GM21390 (cell line): ENCODE data around the gene LRCOL1.

ENCODE experiments used
- ATAC-seq: cut with Tn5 transposase; IDR thresholded peaks from one replicate; pipeline ENCODE4 v1.9.1; 2021; ENCODE audit not compliant: unreplicated experiment

Gene LRCOL1

DNA sequence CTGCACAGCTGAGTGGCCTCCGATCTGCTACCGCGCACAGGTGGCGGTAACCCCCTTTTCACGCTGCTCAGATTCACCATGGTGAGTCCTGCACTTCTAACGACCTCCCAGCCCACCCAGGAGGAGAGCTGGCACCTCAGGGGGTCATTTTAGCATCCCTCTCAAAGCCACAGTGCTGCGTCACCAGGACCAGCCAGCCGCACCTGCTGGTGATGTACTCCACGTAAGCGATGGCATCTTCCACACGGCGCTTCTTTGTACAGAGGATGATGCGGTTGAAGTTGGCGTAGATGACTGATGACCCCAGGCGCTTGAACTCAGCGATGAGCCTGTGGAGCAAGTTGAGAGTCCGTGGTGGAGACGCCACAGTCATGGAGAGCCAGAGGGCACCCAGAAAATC, 27.4 kb upstream of the LRCOL1 start:
- ATAC-seq = no peak

DNA sequence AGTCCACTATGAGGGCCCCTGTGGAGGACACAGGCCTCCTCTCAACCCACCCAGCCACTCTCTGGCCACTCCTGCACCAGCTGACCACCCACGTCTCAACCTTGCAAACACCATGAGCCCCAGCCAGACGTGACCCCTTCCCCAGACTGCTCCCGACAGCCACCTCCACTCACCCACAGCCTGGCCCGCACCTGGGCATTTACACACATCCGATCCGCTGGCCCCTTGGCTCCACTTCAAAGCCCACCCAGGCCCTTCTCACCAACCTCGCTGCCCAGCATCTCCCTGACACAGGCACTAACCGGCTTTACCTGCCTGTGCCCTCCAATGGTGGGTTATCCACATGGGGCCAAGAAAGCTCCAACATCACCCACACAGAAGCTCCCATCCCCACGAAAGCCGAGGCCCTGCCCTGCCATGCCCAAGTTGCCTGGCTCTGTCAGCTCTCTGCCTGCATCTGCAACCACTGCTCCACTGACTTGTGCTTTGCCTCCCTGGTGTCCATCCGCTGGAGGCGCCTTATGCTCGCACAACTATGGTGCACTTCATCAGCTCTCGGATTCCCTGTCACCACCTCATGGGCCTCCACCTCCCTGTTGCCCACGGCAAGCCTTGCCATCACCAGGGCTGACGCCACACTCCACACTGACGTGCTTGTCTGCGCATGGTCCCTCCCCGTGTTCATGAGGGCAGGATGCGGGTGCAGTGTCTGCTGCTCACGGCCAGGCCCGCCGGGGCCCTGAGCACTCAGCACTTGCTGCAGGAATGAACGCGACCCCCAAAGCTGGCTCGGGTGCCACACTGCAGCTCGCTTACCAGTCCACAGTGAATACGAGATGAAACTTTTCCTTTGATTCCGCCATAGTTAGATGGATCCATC, 24.9 kb upstream of the LRCOL1 start:
- no peak for ATAC-seq

DNA sequence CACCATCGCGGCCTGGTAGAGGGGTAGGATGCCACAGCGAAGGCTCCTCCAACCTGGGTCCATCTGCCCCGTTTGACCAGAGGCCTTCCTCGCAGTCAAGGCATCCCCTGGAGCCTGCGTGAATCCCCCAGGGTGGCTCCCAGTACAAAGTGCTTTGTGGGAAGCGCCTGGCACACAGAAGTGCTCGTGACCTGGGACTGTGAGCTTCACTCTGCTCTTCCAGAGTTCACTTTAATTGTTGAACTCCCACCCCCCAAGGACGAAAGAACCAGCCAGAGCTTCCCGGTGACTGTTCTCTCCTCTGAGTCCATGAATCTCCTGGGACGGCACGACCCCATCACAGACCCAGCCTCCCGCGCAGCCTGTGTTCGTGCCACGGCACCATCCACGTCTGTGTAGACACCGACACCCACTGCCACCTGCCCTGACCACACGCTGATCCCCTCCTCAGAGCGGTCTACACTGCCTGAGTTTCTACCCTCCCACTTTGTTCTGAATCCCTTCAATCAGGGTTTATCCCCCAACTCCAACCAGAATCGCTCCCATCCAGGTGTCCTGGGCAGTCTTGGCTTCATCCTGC, 24.1 kb upstream of the LRCOL1 start:
- ATAC-seq = no peak

DNA sequence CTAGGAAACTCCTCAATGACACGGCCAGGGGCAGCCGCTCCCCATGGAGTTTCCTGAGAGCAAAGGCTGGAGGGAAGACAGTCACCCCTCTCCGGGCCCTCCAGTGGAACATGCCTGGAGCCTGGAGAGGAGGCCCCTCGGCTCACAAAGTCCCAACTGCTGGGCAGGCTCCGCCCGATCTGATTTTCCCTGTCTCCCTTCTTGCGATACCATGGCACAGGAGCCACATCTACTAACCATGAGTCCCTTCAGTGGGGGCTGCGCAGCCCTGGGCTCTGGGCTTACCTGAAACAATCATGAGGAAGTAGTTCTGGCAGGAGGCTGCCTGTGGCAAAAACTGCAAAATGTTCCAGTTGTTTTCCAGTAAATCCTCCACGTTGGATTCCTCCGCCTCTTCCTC, 23.5 kb upstream of the LRCOL1 start:
- ATAC-seq = no peak

DNA sequence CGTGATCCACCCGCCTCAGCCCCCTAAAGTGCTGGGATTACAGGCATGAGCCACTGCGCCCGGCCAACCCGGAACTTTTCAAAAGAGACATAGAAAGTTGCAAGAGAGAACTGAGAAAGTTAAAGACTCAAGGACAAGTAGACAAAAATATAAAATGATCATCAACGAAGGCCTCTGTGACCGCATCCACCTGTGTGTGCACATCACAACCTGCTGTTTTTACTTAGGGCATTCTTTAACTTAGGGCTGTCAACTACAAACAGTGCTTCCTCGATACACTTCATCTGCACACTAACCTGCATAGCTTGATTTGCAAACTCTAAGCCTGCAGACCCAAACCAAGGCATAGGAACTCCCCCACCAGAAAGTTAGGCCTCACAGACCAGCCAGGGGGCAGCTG, 23.0 kb upstream of the LRCOL1 start:
- no peak for ATAC-seq

DNA sequence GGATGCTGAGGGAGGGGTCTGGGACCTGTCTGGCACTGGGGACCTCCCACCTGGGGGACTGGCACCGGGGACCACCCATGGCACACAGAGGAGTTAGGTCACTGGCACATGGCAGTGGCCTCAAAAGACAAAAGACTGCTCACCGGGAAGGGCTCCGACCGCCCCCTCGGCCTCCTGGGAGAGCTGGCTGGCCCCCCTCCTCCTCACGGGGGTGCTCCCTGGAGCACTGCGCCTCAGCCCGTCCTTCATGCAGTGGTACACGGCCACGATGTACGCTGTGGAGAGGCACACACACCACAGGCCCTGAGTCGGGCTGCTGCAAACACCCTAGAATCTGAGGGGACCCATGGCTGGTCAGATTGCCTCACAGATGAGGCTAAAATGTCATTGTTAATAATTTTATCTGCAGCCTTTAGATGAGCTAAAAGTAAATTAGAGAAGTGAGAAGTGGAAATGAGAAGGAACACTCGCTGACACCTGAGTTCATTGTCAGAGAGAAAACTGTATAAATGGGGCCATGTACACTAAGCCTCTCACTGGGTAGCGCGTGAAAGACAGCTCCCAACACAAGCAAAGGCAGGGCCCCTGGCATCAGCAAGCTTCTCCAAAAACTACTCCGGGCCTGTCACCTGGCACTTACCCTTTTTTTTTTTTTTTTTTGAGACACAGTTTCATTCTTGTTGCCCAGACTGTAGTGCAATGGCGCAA, 22.3 kb upstream of the LRCOL1 start:
- ATAC-seq = no peak

DNA sequence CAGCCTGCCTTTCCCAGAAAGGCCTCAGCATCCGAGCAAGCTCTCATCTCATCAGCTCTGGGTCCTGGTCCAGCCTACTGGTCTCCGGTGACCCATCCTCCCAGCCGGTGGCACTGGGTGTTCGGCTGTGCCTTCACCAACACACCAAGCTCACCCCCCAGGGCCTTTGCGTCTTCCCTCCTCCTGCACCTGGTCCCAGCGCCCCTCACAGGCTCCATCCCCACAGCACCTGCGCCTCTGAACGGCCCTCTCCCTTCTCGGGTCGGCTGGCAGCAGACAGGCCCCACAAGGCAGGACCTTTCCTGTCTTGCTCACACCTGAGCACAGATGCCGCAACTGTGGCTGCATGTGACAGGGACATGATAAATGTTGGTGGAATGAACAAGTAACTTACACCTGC, 21.3 kb upstream of the LRCOL1 start:
- no peak for ATAC-seq

DNA sequence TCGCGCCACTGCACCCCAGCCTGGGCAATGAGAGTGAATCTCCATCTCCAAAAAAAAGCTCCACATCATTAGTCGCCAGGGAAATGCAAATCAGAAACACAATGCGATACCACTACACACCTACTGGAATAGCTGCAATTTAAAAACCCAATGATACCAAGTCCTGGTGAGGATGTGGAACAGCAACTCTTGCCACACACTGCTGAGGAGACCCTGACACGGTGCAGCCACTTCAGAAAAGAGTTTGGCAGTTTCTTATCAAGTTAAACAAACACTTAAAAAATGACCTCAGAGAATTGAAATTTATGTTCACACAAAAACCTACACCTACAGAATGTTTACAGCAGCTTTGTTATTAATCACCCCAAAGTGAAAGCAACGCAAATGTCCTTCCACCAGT, 20.3 kb upstream of the LRCOL1 start:
- no peak for ATAC-seq

DNA sequence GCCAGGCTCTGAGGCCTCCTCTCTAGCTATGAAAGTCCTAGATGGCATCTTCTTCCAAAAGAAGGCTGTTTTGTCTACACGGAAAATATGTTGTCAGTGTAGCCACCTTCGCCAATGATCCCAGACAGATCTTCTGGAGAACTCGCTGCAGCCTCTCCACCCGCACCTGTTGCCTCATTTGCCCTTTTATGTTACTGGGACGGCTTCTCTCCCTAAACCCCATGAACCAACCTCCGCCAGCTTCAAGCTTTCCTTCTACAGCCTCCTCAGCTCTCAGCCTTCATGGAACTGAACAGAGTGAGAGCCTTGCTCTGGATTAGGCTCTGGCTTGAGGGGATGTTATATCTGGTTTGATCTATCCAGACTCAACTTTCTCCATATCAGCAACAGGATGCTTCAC, 18.9 kb upstream of the LRCOL1 start:
- ATAC-seq = no peak

DNA sequence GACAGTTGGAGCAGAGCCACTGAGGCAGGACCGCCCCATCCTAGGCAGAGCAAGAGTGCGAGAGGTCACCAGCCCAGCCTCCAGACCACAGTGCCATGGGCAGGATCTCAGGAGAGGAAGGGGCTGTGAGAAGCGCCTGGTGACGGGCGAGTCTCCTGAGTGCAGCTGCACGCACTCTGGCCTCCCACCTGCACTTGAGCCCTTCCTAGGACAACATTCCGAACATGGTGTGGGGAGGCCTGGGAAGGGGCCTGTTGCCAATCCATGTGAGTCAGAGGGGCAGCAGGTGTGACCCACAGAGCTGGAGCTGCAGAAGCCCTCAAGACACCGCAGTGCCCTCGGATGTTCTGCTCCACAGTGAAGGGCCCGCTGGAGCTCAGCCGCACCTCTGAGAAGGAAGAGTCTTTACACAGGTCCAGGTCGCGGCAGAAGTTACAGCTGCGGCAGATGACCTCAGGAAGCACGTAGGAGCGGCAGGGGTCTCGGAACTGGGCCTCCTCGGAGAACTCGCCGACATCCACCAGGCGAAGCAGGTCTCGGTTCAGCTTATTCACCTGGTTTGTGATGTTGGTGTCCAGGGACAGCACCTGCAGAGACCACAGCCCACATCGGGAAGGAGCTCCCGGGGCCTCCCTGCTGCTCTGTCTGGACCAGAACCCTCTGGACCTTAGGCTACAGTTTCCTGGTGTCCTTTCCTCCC, 15.5 kb upstream of the LRCOL1 start:
- ATAC-seq = no peak

DNA sequence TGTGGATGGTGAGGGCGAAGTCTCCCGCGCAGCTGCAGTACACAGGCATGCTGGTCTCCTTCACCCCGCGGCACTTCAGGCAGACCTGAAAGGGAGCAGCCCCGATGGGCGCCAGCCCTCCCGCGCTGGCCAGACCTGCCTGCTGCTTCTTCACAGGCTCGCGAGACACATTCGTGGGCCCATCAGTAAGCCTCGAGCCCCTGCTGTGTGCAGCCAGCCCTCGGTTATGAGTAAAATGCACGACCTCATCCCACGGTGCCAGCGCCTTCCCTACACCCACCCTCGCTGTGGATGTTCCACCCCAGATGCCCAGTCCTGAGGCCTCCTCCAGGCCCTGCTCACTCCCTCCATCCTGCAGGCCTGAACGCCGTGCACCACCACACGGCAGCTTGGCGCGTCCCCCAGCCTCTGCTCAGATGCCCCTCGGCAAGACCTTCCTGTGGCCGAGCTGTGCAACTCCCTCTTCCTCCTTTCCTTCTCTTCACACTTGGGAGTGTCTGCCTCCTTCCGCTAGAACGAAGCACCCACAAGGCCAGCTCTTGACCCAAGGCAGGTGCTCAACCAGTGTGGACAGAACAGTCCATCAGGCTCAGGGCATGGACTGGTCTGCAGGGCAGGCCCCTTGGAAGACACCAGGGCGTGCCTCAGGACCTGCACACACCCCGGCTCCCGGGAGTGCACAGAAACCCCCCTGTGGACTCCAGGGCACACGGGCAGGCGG, 14.7 kb upstream of the LRCOL1 start:
- ATAC-seq = no peak

DNA sequence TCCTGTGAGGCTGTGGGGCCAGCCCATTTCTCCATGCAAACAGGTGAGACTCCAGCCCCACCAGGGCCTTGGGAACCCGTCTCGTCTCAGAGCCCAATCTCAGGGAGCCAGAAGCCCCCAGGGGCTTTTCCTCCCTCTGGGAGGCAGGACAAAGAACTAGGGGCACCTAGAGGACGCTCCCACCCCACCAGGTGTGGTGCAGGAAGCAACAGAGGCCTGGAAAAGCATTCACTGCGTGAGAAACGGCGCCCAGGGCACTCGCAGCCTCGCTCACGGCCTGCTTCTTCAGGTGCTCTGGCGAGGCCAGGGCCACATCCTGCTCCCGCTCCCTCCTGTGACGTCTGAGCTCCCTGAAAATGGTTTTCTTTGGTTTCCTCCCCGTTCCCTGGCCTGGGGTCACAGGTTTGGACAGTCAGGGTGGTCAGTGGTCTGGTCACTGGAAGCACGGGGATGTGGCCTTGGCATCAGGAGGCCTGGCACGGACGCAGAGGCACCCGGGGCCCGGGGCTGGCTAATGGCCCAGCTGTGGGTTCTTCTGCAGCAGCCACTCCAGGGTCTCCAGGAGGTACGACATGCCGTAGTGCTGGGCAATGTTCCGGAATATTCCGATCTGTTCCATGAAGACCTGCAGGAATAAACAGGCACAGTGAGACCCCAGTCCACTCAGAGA, 13.9 kb upstream of the LRCOL1 start:
- no peak for ATAC-seq

DNA sequence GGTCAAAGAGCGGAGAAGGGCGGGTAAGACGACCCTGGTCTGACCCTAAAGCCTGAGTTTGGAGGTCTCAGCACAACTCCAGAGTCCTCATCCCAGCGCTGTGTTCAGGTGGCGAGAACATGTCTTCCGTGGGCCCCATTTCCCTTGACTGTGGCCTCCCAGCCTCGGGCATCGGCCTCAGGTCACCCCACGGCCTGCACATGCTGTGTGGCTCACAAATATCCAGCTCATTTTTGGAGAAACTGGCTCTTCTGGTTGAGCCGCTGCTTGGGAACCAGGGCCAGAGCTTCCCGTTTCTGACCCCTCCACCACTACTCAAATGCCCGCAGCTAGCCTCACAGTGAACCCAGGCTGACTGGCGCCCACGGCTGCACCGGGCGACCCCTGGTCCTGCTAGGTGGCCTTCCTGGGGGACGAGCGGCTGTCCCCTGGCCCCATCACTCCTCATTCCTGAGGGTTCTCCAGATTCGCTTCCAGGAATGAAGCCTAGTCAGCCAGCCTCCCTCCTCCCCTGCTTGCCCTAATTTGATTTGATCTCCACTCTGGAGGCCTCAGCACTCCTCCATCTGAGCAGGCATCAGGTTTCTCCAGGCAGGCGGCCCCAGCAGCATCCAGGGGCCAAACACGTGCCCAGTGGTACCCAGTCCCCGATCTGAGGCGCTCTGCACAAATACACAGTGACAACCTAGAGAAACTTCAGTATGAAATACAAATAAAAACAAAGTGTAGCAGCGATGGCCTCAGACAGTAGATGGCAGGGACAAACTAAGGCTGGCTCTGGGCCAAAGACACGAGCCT, 12.9 kb upstream of the LRCOL1 start:
- no peak for ATAC-seq

DNA sequence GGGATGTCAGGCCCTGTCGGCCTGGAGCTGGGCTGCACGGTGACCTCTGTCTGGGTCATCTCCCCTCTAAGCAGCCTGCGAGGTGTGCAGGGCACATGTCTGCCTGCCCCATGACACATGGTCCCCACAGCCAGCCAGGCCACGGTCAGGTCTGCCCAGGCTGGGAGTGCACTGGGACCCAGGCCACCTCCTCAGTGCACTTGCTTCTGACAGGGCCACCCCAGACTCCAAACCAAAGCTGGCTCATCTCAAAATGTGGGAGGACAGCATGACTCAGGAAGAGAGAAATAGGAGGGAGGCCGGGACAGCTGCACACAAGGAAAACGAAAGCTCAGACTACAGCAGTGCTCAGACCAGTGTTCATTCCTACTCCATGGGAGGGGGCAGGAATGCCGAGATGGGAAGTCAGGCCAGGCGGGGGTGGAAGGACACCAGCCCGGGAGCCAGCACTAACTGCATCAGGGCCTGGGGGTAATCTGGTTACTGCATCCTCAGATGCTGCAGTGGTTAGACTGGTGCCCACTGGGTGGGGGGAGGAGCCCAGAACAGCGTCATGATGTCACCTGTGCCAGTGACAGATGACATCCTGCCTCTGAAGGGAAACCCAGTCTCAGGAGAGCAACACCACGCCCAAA, 12.2 kb upstream of the LRCOL1 start:
- no peak for ATAC-seq

DNA sequence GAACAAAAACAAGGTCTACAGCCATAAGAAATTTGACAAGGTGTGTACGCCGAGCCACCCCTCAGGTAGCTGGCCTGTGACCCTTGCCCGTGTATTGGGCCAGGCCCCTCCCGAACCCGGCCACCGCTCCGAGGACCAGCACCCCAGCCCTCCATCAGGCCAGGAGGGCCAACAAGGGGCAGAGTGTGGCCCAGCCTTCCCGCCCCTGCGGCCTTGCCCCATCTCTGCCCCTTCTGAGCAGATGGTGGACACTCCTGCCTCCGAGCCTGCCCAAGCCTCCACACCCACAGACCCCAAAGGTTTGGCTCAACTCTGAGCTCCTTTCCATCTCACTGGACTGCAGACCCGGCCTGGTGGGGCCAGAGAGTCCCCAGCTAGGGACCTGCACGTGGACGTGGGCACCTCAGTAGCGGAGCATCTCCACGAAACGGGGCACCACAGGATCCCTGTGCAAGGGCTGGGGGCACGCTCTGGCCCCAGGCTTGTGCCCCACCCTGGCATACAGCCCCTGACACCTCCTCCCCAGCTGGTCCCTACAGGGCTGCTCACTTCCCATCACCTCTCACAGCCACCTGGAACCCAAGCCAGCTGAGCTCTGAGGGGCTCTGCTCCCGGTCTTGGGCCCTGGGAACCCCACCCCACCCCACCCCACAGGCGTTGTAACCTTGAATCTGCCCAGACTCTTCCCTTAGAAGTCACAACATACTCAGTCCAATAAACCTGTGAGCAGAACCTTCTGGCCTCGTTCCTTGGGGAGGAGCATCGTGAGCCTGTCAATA, 11.5 kb upstream of the LRCOL1 start:
- ATAC-seq = no peak

DNA sequence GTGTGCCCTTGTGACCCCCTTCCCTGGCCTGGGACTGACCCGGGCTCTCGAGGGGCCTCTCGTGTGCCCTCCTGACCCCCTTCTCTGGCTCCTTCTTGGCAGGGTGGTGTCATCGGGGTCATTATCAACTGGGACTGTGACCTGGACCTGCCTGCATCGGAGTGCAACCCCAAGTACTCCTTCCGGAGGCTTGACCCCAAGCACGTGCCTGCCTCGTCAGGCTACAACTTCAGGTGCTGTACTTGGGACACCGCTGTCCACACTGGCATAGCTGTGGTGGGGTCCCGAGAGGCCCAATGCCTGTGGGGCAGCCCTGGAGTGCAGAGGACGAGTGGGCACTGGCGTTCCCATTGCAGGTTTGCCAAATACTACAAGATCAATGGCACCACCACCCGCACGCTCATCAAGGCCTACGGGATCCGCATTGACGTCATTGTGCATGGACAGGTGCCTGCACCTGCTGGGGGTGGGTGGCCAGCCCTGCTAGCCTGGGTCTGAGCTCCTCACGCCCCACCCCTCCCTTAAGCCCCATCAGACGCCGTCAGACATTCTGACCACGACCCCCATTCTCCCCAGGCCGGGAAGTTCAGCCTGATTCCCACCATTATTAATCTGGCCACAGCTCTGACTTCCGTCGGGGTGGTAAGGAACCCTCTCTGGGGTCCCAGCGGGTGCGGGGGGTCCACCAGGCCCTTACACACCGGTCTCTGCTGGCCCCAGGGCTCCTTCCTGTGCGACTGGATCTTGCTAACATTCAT, 10.7 kb upstream of the LRCOL1 start:
- no peak for ATAC-seq

DNA sequence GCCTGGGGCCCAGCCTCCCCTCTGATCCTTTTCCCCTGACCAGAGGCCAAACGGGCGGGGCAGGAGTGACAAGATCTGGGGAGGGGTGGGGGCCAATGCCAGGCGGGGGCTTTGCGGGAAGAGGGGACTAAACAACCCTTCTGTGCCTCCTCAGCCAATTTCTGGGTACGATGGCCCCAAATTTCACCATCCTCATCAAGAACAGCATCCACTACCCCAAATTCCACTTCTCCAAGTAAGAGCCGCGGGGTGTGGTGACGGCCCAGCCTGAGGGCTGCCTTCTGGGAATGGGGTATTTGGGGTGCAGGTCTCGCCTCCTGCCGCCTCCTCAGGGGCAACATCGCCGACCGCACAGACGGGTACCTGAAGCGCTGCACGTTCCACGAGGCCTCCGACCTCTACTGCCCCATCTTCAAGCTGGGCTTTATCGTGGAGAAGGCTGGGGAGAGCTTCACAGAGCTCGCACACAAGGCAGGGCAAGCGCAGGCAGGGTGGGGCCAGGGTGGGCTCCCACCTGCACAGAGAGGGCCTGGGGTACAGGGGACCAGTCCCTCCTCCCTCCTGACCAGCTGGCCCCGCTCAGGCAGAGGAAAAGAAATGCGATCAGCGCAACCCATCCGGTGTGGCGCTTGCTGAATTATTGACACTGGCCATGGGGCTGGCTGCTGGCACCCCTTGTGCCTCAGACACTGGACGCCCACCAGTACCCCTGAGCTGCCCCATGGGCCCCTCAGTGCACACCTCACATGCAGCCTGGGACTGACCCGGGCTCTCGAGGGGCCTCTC, 9.9 kb upstream of the LRCOL1 start:
- ATAC-seq = no peak
